BE2C (cell line): ENCODE measurements around the gene LBR.

ENCODE experiments used
- DNase-seq: peaks from one replicate; pipeline ENCODE4 v3.0.0-alpha.2; 2020
- H3K27me3 ChIP-seq: fragments of 250-450 bp; sonication (Bioruptor Pico); 2 replicates; pipeline ENCODE4 v1.5.1; 2020; ENCODE audit warnings: mild to moderate bottlenecking
- H3K36me3 ChIP-seq: fragments of 250-450 bp; sonication (Bioruptor Pico); 2 replicates; pipeline ENCODE4 v1.5.1; 2020; ENCODE audit warnings: mild to moderate bottlenecking
- H3K4me1 ChIP-seq: fragments of 250-450 bp; sonication (Bioruptor Pico); 2 replicates; pipeline ENCODE4 v1.5.1; 2020
- H3K4me3 ChIP-seq: 2 replicates; pipeline ENCODE4 v1.5.1; 2011; ENCODE audit warnings: low read depth, low read length
- H3K9me3 ChIP-seq: fragments of 250-450 bp; sonication (Bioruptor Pico); 2 replicates; pipeline ENCODE4 v1.5.1; 2020
- TF ChIP-seq, protein P1 (sequence below): IDR thresholded peaks from 2 replicates; pipeline ENCODE4 v1.5.1; 2012; ENCODE audit warnings: mild to moderate bottlenecking, low read depth, low read length

LBR gene

GRCh38 chr1:225434046-225434445 lies 6.2 kb upstream of the LBR start:
- Histone ChIP-seq H3K36me3 (no peaks in the 10 kb centered on the region), H3K27me3 (no peaks in the 10 kb centered on the region), H3K9me3 (no peaks in the 10 kb centered on the region; the same call in 1 of the 2 replicates), H3K4me3 (no peak overlapping the region), H3K4me1 (no peaks in the 10 kb centered on the region)
- TF ChIP-seq, protein P1, sequence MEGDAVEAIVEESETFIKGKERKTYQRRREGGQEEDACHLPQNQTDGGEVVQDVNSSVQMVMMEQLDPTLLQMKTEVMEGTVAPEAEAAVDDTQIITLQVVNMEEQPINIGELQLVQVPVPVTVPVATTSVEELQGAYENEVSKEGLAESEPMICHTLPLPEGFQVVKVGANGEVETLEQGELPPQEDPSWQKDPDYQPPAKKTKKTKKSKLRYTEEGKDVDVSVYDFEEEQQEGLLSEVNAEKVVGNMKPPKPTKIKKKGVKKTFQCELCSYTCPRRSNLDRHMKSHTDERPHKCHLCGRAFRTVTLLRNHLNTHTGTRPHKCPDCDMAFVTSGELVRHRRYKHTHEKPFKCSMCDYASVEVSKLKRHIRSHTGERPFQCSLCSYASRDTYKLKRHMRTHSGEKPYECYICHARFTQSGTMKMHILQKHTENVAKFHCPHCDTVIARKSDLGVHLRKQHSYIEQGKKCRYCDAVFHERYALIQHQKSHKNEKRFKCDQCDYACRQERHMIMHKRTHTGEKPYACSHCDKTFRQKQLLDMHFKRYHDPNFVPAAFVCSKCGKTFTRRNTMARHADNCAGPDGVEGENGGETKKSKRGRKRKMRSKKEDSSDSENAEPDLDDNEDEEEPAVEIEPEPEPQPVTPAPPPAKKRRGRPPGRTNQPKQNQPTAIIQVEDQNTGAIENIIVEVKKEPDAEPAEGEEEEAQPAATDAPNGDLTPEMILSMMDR, result no peak
- DNase-seq, result no peak

GRCh38 chr1:225431081-225431863 lies 3.4 kb upstream of the LBR start:
- DNase-seq, result no peak
- H3K27me3 ChIP-seq, result no peaks in the 10 kb centered on the region
- TF ChIP-seq, protein P1, result no peak
- H3K9me3 ChIP-seq, result no peaks in the 10 kb centered on the region; the same call in 1 of the 2 replicates
- no peak overlapping the region for H3K4me3 ChIP-seq
- H3K36me3 ChIP-seq, result no peaks in the 10 kb centered on the region
- no peaks in the 10 kb centered on the region for H3K4me1 ChIP-seq

- Histone ChIP-seq H3K36me3 (no peaks in the 10 kb centered on the region), H3K27me3 (no peaks in the 10 kb centered on the region), H3K4me1 (peaks cover 3% of the 10 kb centered on the region), H3K4me3 (no peak overlapping the region), H3K9me3 (no peaks in the 10 kb centered on the region; the same call in 1 of the 2 replicates)
- TF ChIP-seq, protein P1, result no peak
- no peak for DNase-seq
These were observed 2.5 kb upstream of the LBR start for GRCh38 chr1:225430301-225430700.

- DNase-seq, result no peak
- peaks cover 2% of the 10 kb centered on the region; the same call in 1 of the 2 replicates for H3K36me3 ChIP-seq
- TF ChIP-seq, protein P1, result no peak
- H3K27me3 ChIP-seq, result no peaks in the 10 kb centered on the region
- no peaks in the 10 kb centered on the region; the same call in 1 of the 2 replicates for H3K9me3 ChIP-seq
- H3K4me3 ChIP-seq, result peak overlapping the region; percentile 96
- peaks cover 13% of the 10 kb centered on the region for H3K4me1 ChIP-seq
These were observed 1.1 kb upstream of the LBR start for GRCh38 chr1:225428881-225429455.

DNA sequence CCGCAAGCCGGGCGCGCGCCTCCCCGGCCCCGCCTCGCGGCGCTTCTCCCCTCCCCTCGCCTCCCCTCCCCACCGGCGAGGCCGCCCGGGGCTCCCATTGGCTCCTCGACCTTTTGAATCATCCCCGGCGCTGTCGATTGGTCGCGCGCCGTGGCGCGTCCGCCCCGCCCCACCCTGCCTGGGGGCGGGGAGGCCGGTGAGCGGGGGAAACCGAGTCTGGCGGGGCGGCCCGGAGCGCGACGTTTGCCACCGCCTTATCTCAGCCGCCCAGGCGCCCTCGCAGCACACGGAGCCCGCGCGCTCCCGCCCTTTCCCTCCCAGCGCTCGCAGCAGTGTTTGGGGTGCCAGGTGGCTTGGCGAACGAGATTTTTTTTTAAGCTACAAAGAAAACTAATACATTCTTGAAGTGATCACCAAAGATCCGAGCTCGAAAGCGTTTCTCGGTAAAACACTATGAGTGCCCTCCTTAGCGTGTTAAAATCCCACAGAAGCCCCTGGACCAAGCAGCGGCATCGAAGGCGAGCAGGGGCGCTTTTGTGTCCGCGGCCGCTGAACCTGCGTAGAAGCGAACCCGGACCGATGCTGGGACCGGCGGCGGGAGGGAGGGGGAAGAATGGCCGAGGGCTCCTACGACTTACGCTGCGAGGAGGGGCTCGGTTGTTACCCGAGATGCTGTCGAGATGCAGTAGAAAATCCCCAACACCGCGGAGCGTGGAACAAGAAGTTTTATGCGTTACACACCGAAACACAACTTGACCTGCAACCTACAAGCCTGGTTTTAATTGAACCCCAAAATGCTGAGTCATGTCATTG lies 436 bp upstream of the LBR start:
- TF ChIP-seq, protein P1, result no peak
- DNase-seq, result peak; percentile 94
- H3K9me3 ChIP-seq, result no peaks in the 10 kb centered on the region; the same call in 1 of the 2 replicates
- peak overlapping the region; percentile 96 for H3K4me3 ChIP-seq
- no peaks in the 10 kb centered on the region for H3K27me3 ChIP-seq
- H3K4me1 ChIP-seq, result peaks cover 20% of the 10 kb centered on the region
- peaks cover 2% of the 10 kb centered on the region; the same call in 1 of the 2 replicates for H3K36me3 ChIP-seq
